BLaER1 (cell line): ENCODE measurements around the gene STRIP2.

Experiments used
- H3K27ac ChIP-seq: shearing (Covaris generic); formaldehyde crosslinking; 2 replicates; pipeline ENCODE4 v1.8.1; 2022
- H3K27me3 ChIP-seq: shearing (Covaris generic); formaldehyde crosslinking; 2 replicates; pipeline ENCODE4 v1.8.1; 2022
- H3K36me3 ChIP-seq: shearing (Covaris generic); formaldehyde crosslinking; 2 replicates; pipeline ENCODE4 v1.8.1; 2022
- H3K4me1 ChIP-seq: shearing (Covaris generic); formaldehyde crosslinking; 2 replicates; pipeline ENCODE4 v1.8.1; 2022
- H3K4me2 ChIP-seq: shearing (Covaris generic); formaldehyde crosslinking; 2 replicates; pipeline ENCODE4 v1.8.1; 2022
- H3K4me3 ChIP-seq: shearing (Covaris generic); formaldehyde crosslinking; 2 replicates; pipeline ENCODE4 v1.8.1; 2022
- H3K9ac ChIP-seq: shearing (Covaris generic); formaldehyde crosslinking; 2 replicates; pipeline ENCODE4 v1.8.1; 2022
- H3K9me3 ChIP-seq: shearing (Covaris generic); formaldehyde crosslinking; 2 replicates; pipeline ENCODE4 v1.8.1; 2022
- H4K20me1 ChIP-seq: shearing (Covaris generic); formaldehyde crosslinking; 2 replicates; pipeline ENCODE4 v1.8.1; 2022
- Cebpa-rat ChIP-seq: shearing (Covaris generic); IDR thresholded peaks from 2 replicates; pipeline ENCODE4 v1.8.1; 2022

Gene STRIP2

DNA sequence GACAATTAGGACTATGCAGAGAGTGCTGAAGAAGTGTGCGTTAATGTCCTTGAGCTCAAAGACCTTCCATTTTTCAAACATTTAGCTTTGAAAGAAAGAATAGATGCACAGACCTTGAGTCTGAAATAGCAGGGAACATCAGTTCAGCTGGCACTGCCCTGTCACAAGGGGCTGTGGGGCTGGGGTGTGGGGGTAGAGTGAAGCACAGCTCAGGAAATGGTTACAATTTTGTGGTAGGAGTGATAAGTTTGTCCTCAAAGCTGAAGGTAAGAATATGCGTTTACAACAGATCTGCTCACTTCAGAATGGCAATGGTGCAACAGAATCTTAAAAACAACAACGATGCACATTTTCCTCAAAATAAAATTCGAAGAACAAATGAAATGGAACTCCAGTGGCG lies 101.7 kb downstream of the STRIP2 start:
- H3K36me3 ChIP-seq = no peaks in the 10 kb centered on the region
- H4K20me1 ChIP-seq = no peaks in the 10 kb centered on the region
- H3K9ac ChIP-seq = no peak overlapping the region
- H3K27ac ChIP-seq = no peak overlapping the region
- no peak overlapping the region for H3K4me2 ChIP-seq
- no peaks in the 10 kb centered on the region for H3K27me3 ChIP-seq
- H3K9me3 ChIP-seq = no peaks in the 10 kb centered on the region
- no peaks in the 10 kb centered on the region for H3K4me1 ChIP-seq
- TF ChIP-seq Cebpa-rat = no peak
- H3K4me3 ChIP-seq = no peak overlapping the region

DNA sequence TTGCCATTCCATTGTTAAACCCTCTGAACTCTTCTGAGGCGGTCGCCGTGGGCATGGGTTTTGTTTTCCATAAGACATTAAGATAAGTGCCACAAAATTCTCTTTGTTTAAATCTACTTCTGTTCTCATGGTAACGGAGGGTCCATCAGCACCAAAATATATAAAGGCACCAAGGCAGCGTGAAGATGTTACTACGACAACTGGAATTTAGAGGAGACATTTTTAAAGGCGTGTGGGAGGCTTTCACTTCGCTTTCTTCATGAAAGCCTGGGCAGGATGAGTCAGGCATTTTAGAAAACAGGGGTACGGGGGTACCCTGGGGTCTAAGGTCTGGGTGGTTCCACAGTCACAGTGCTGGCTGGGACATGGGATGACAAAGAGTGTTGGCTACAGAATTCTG lies 102.1 kb downstream of the STRIP2 start:
- no peaks in the 10 kb centered on the region for H3K9me3 ChIP-seq
- no peak overlapping the region for H3K27ac ChIP-seq
- no peaks in the 10 kb centered on the region for H3K4me1 ChIP-seq
- H3K27me3 ChIP-seq = no peaks in the 10 kb centered on the region
- TF ChIP-seq Cebpa-rat = no peak
- no peak overlapping the region for H3K4me2 ChIP-seq
- H4K20me1 ChIP-seq = no peaks in the 10 kb centered on the region
- H3K36me3 ChIP-seq = no peaks in the 10 kb centered on the region
- H3K4me3 ChIP-seq = no peak overlapping the region
- no peak overlapping the region for H3K9ac ChIP-seq
